A204.1 (cell line): ENCODE measurements around the gene KDELR3.

ENCODE experiments used
- FAIRE-seq: peaks from 2 replicates; lab custom pipeline; 2012; peaks lifted over from hg19 to GRCh38; lab: Jason Lieb, UNC

The KDELR3 gene

GRCh38 chr22:38440747-38441350 is 27.0 kb upstream of the KDELR3 start:
- FAIRE-seq = no peak

- no peak for FAIRE-seq
Observed at GRCh38 chr22:38441620-38442287, 26.1 kb upstream of the KDELR3 start.

GRCh38 chr22:38442967-38443627 is 24.8 kb upstream of the KDELR3 start:
- FAIRE-seq = no peak

- no peak for FAIRE-seq
Observed at GRCh38 chr22:38443628-38444521, 24.0 kb upstream of the KDELR3 start.

- FAIRE-seq = no peak
Observed at GRCh38 chr22:38444783-38445182, 23.1 kb upstream of the KDELR3 start.

- FAIRE-seq = no peak
Observed at GRCh38 chr22:38446018-38446601, 21.8 kb upstream of the KDELR3 start.

GRCh38 chr22:38448945-38449745 is 18.8 kb upstream of the KDELR3 start:
- FAIRE-seq = no peak

- FAIRE-seq = no peak
Observed at GRCh38 chr22:38449776-38450175, 18.1 kb upstream of the KDELR3 start.

- no peak for FAIRE-seq
Observed at GRCh38 chr22:38450234-38450797, 17.6 kb upstream of the KDELR3 start.

GRCh38 chr22:38451404-38451803 is 16.5 kb upstream of the KDELR3 start:
- no peak for FAIRE-seq

GRCh38 chr22:38451864-38452263 is 16.0 kb upstream of the KDELR3 start:
- FAIRE-seq = no peak

- no peak for FAIRE-seq
Observed at GRCh38 chr22:38452373-38453065, 15.4 kb upstream of the KDELR3 start.

- FAIRE-seq = no peak
Observed at GRCh38 chr22:38453066-38453672, 14.7 kb upstream of the KDELR3 start.

GRCh38 chr22:38453996-38454352 is 13.9 kb upstream of the KDELR3 start:
- FAIRE-seq = no peak

GRCh38 chr22:38454353-38455075 is 13.4 kb upstream of the KDELR3 start:
- no peak for FAIRE-seq

- FAIRE-seq = no peak
Observed at GRCh38 chr22:38455076-38455529, 12.8 kb upstream of the KDELR3 start, which contains the start of gene KCNJ4. Gene KCNJ4, minus strand, starts transcription at chr22:38455199. Its CDS starts 27,067 bp downstream, at chr22:38428132.

GRCh38 chr22:38455530-38456271 is 12.2 kb upstream of the KDELR3 start:
- no peak for FAIRE-seq

GRCh38 chr22:38456272-38456835 is 11.5 kb upstream of the KDELR3 start:
- no peak for FAIRE-seq
